NCI-H226 (cell line): ENCODE data around the gene GABRR3.

Experiments
- DNase-seq: peaks from one replicate; pipeline ENCODE4 v3.0.0-alpha.2; 2015

Gene GABRR3

DNA sequence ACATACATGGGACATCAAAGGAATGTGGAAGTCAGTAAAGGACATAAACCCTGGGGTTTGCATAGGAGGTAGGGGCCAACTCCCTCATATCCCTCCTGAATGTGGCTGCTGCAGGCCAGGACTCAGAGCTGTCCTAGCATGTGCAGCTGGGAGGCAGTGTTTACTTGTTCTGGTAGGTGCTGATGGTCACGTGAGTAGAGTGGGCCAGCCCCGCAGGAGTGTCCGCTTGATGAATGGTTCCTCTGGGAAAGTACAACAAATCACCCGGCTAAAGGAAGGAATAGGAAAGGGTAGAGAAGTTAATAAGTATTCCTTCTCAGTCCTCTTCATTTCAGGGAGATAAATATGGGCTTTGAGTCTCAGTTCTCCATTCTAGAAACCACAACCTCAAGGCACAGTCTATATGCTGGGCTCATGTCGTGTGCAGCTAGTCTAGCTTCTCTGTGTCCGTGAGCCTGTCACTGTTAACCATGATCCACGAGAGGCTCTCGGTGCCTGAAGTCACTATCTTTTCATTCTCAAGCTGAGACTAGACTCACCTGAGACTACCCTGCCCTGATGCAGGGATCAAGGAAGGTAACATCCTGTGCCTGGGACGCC, 80.8 kb downstream of the GABRR3 start:
- DNase-seq = no peak

DNA sequence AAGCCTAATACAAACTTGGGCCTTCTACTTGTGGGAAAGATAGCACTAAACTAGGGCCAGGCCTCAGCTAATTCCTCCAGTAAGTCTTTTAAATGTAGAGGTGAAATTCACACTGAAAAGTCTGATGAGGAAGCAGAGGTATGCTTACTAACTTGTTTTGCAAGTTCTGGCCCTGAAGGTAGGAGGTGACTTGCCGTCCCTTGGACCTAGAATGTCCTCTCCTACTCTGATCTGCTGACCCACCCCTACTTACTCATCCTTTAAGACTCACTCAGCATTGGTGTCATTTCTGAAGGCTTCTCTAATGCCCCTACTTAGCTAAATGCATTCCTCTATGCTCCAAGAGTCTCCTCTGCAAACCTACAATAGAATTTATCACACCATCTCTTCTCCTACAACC, 82.2 kb downstream of the GABRR3 start:
- no peak for DNase-seq

DNA sequence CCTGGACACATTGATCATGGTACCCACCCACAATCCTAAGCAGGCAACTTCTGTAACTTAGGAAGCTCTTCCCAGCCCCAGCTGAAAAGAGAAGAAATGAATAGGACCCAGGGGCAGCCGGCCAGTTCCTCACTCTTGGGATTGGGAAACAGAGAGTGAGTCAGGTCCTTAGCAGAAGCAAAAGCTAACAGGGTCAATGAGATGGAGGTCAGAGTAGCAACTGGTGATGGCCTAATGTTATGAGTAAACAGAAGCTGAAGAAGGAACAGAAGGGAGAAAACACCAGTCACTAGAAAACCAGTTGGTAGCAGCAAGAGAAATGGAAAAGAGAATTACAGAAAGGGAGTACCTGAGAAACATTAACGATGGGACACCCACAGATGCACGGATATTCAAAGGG, 82.8 kb downstream of the GABRR3 start:
- DNase-seq = no peak

DNA sequence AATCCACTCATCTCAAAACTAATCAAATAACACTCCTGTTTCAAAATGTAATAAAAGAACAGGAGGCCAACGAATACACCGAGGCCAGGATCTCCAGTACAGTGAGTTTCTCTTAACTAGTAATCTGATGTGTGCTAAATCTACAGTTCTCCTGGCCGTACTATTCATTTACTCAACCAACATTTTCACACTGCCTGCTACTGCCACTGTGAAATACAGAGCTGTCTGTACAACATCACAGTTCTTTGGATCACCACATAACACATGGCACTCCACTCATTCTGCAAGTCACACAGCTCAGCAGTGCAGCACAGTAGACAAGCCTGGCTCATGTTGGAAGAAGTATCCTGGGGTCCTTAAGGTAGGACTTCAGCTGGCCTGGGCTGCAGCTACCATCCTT, 84.8 kb downstream of the GABRR3 start:
- DNase-seq = no peak

DNA sequence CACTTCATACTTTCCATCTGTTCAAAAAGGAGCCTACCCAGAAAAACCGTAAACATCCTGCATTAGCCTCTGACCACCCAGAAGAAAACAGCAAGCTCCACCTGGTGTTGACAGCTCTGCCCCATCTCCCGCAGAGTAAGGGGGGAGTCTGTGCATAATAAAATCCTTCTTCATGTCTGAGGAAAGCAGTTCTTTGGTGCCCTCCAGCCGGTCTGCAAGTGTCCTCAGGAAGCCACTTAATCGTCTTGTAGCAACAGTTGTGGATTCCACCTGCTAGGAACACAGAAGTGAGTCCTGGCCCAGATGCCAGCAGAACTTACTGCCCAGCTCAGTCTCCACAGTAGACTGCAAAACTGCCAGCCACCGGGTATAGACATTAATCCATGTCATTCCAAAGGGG, 85.4 kb downstream of the GABRR3 start:
- DNase-seq = no peak

DNA sequence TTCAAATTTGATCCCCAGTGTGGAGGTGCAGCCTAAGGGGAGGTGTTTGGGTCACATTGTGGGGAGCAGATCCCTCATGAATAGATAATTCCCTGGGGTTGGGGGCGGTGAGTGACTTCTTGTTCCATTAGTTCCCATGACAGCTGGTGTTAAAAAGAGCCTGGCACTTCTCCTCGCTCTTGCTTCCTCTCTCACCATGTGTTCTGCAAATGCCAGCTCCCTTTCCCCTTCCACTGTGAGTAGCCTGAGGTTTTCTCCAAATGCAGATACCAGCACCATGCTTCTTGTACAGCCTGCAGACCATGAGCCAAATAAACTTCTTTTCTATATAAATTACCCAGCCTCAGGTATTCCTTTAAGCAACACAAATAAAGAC, 86.0 kb downstream of the GABRR3 start:
- DNase-seq = no peak

DNA sequence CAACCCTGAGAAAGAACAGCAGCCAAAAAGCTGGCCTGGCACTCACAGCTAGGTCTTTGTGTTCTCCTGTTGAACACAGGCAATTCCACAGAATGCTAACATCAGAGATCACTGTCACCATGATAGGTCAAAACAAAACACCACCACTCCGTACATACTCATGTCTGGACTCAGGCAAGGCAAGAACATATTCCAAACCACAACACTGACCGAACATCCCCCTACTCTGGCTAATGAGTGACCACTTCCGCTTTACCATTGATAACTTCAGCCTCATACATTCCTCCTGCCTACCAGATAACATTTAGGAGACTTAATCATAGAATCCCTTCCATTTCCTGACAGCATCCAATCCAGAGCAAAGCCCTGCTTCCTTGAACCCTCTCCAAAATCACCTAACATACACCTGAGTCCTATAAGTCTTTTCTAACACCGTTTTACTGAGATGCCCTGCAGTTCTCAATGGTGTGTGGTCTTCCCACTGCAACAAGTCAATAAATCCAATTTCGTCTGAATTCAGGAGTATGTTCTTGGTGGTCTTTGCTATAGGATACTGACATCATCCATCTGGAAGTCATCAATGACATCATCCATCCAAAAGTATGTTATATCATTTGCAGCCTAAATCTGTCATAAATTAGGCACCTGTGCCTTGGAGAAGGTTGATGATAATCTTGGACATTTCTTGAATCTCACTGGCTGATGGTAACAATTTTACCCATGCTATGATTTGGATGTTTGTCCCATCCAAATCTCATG, 86.6 kb downstream of the GABRR3 start:
- DNase-seq = no peak

DNA sequence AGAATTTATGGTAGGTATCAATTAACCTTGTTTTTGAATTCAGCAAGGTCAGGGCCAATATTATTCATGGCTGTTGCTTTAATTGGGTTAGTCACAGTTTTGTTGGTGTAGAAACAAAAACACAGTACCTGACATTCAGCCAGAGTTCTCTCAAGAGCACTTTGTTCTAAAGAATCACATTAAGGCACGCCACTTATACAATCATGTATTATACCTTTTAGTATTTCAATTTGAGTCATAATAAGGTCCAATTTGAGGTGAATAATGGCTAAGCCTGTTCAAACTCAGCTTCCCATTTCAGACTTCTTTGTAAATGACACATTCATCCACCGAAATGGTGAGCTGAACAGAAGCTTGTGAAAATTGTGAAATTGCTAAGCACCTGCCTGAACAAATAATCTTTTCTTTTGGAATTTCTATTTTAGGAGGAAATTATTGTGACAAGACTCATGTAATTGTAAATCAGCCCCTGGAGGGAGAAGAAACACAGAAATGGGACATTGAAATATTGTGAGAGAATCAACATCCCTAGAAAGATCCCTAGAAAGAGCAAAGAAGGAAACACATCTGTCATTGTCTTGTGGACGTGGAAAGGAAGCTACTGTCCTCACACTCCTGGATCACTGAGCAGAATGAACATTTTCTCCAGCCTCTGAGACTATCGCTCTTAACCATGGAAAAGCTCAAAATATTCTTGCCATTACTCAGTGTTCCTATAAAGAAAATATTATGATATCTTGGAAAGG, 92.1 kb downstream of the GABRR3 start:
- DNase-seq = no peak

DNA sequence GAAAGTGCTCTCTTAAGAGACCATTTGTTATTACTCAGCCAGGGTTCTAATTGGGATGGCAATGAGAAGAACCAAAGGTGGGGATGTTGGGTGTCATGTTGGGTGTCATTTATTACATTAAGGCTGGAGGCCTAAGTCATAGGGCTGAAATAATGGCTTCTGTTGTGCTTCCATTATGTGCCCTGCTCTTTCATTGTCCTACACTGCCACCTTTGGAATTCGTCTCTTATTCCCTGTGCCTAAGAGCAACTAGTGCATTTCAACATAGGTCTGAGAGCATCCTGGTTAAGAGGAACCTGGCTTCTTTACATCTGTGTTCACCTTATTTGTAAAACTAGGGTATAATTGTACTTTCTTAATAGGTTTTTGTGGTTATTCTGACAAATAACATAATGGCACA, 95.1 kb downstream of the GABRR3 start:
- no peak for DNase-seq

DNA sequence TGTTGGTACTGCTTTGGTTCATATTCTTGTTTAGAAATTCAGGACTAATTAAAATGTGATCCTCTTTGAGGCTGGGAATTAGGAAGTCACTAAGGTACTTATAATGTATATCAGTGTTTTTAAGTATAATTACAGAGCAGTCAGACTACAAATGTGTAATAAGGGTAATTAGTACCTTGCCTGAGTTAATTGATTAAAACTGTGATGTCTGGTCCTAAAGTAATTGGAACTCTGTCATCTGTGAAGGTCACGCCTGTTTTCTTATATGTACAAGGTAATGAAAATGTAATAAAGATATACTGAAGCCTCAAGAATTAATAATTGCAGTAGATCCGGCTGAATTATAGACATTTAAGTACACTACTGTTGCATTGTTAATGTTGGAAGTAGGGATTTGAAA, 95.7 kb downstream of the GABRR3 start:
- DNase-seq = no peak

DNA sequence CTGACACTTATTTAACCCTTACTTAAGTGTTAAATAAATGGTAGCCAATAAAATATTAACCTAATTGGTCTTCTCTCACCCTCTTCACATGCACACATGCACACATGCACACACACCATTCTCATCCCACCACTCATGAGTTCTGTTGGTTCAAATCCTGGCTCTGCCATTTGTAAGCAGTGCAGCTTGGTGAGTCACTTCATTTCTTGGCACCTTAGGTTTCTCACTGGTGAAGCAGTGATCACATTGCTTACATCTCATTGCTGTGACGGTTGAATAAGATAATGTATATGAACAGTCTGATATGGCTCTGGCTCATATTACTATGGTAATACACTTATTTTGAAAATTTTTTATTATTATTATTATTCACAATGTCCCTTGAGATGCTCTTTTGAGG, 96.7 kb downstream of the GABRR3 start:
- DNase-seq = no peak

DNA sequence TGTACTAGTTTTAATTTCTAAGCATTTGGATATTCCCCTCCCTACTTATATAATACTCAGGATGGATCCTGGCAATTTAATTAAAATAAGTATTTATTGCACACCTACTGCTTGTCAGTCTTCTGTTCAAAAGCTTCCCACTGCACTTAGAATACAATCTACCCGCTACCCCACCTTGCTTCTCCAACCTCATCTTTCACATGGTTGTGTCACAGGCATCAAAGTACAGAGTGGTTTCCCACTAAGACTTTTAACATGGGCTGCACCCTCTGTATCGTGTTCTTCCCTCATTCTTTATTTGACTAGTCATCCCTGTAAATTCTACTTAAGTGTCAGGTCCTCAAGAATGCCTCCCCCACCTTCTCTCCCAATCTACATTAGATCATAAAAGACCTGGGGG, 97.9 kb downstream of the GABRR3 start:
- no peak for DNase-seq

DNA sequence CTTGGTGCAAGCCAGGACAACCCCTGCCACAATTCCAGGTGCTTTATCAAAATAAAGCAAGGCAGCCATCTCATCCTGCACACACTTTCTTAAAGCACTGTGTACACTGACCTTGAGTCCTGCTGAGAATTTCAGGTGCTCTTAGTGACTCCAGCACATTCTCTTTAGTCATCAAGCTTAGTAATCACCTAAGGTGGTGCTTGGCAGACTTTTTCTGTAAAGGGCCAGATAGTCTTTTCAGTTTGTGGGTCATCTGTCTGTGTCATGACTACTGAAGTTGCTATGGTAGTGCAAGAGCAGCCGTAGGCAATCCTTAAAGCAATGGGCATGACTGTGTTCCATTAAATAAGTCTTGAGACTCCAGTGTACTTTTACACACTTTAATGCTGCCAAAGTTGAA, 99.3 kb downstream of the GABRR3 start:
- DNase-seq = no peak
